Left forelimb (tissue), 1 donor: ENCODE results near the gene ACO2.

ENCODE experiments used
- DNase-seq: peaks from one replicate; pipeline ENCODE4 v3.0.0-alpha.2; 2018; ENCODE audit warnings: low spot score

ACO2 gene

GRCh38 chr22:41523464-41524221, 54.7 kb downstream of the ACO2 start:
- DNase-seq = no peak

GRCh38 chr22:41524251-41524661, 55.3 kb downstream of the ACO2 start:
- DNase-seq = no peak

- no peak for DNase-seq
These were observed 56.0 kb downstream of the ACO2 start for GRCh38 chr22:41524809-41525449.

GRCh38 chr22:41525450-41526225, 56.7 kb downstream of the ACO2 start:
- DNase-seq = no peak

GRCh38 chr22:41526226-41526829, 57.4 kb downstream of the ACO2 start:
- DNase-seq = no peak

GRCh38 chr22:41526830-41527799, 58.2 kb downstream of the ACO2 start:
- no peak for DNase-seq

GRCh38 chr22:41528132-41528766, 59.3 kb downstream of the ACO2 start:
- DNase-seq = no peak

GRCh38 chr22:41528938-41529561, 60.1 kb downstream of the ACO2 start:
- no peak for DNase-seq

- no peak for DNase-seq
These were observed 62.2 kb downstream of the ACO2 start for GRCh38 chr22:41530890-41531714.

GRCh38 chr22:41531715-41532477, 63.0 kb downstream of the ACO2 start:
- DNase-seq = no peak

- DNase-seq = no peak
These were observed 64.2 kb downstream of the ACO2 start for GRCh38 chr22:41532908-41533825.

GRCh38 chr22:41534219-41534618, 65.3 kb downstream of the ACO2 start:
- DNase-seq = no peak

GRCh38 chr22:41535244-41535643, 66.3 kb downstream of the ACO2 start:
- DNase-seq = no peak

GRCh38 chr22:41537203-41537602, 68.3 kb downstream of the ACO2 start:
- no peak for DNase-seq

GRCh38 chr22:41538583-41538982, 69.7 kb downstream of the ACO2 start:
- DNase-seq = no peak

- no peak for DNase-seq
These were observed 70.5 kb downstream of the ACO2 start for GRCh38 chr22:41539146-41540005.

- no peak for DNase-seq
These were observed 71.0 kb downstream of the ACO2 start for GRCh38 chr22:41540006-41540315.
